H9 (cell line): ENCODE data around the gene MED17. TPM values are rescaled to one million over a fixed set of nuclear protein-coding genes. Genes with fewer than 3 reads are reported as not detected.

Experiments used
- DNase-seq: peaks from one replicate; pipeline ENCODE4 v3.0.0-alpha.2; 2017
- H2AFZ ChIP-seq: one replicate; pipeline ENCODE4 v1.6.1; 2013; ENCODE audit warnings: mild to moderate bottlenecking, low read length, control low read depth, moderate library complexity
- H2AK5ac ChIP-seq: 2 replicates; pipeline ENCODE4 v1.6.1; 2013; ENCODE audit warnings: low read length, control low read depth, mixed read lengths; ENCODE audit not compliant: insufficient read length
- H2BK120ac ChIP-seq: one replicate; pipeline ENCODE4 v1.6.1; 2013; ENCODE audit warnings: low read depth, mild to moderate bottlenecking, low read length, control low read depth, inconsistent platforms; ENCODE audit not compliant: poor library complexity, severe bottlenecking
- H2BK12ac ChIP-seq: 2 replicates; pipeline ENCODE4 v1.6.1; 2013; ENCODE audit warnings: low read length, control low read depth, mixed read lengths, low read depth; ENCODE audit not compliant: insufficient read length
- H2BK15ac ChIP-seq: 2 replicates; pipeline ENCODE4 v1.6.1; 2013; ENCODE audit warnings: low read depth, low read length, control low read depth
- H2BK20ac ChIP-seq: one replicate; pipeline ENCODE4 v1.6.1; 2013; ENCODE audit warnings: low read depth, mild to moderate bottlenecking, low read length, control low read depth, inconsistent platforms; ENCODE audit not compliant: poor library complexity, severe bottlenecking
- H2BK5ac ChIP-seq: 2 replicates; pipeline ENCODE4 v1.6.1; 2013; ENCODE audit warnings: low read length, control low read depth, mixed read lengths; ENCODE audit not compliant: insufficient read length
- H3K14ac ChIP-seq: 2 replicates; pipeline ENCODE4 v1.6.1; 2013; ENCODE audit warnings: low read length, control low read depth; ENCODE audit not compliant: insufficient read depth
- H3K18ac ChIP-seq: 2 replicates; pipeline ENCODE4 v1.6.1; 2013; ENCODE audit warnings: low read depth, mild to moderate bottlenecking, mixed read lengths, low read length, control low read depth; ENCODE audit not compliant: insufficient read length
- H3K23ac ChIP-seq: 2 replicates; pipeline ENCODE4 v1.6.1; 2013; ENCODE audit warnings: low read length, control low read depth, mixed read lengths, low read depth; ENCODE audit not compliant: insufficient read length
- H3K23me2 ChIP-seq: 2 replicates; pipeline ENCODE4 v1.6.1; 2013; ENCODE audit warnings: low read depth, mild to moderate bottlenecking, mixed read lengths, low read length, control low read depth; ENCODE audit not compliant: insufficient read length, poor library complexity, severe bottlenecking
- H3K27ac ChIP-seq: 2 replicates; pipeline ENCODE4 v1.5.1; 2013; ENCODE audit warnings: low read length, control low read depth, mixed read lengths, low read depth; ENCODE audit not compliant: insufficient read length
- H3K27me3 ChIP-seq: 2 replicates; pipeline ENCODE4 v1.6.1; 2013; ENCODE audit warnings: low read length, control low read depth, inconsistent platforms; ENCODE audit not compliant: insufficient read depth
- H3K4ac ChIP-seq: 2 replicates; pipeline ENCODE4 v1.6.1; 2013; ENCODE audit warnings: low read depth, mild to moderate bottlenecking, control low read depth, inconsistent platforms, low read length, moderate library complexity
- H3K4me1 ChIP-seq: 2 replicates; pipeline ENCODE4 v1.6.1; 2013; ENCODE audit warnings: low read length, control low read depth, inconsistent platforms; ENCODE audit not compliant: insufficient read depth
- H3K4me2 ChIP-seq: 2 replicates; pipeline ENCODE4 v1.6.1; 2013; ENCODE audit warnings: low read length, control low read depth, mixed read lengths; ENCODE audit not compliant: insufficient read length, insufficient read depth
- H3K56ac ChIP-seq: 2 replicates; pipeline ENCODE4 v1.6.1; 2013; ENCODE audit warnings: low read depth, mild to moderate bottlenecking, mixed read lengths, low read length, control low read depth; ENCODE audit not compliant: insufficient read length
- H3K79me1 ChIP-seq: 2 replicates; pipeline ENCODE4 v1.6.1; 2013; ENCODE audit warnings: low read depth, mild to moderate bottlenecking, moderate library complexity, low read length, control low read depth, inconsistent platforms; ENCODE audit not compliant: insufficient read depth, poor library complexity, severe bottlenecking
- H3K79me2 ChIP-seq: 2 replicates; pipeline ENCODE4 v1.6.1; 2013; ENCODE audit warnings: low read length, control low read depth, inconsistent platforms; ENCODE audit not compliant: insufficient read depth
- H3K9ac ChIP-seq: 2 replicates; pipeline ENCODE4 v1.6.1; 2013; ENCODE audit warnings: low read length, control low read depth, mixed read lengths; ENCODE audit not compliant: insufficient read length; ENCODE audit errors: extremely low read depth
- H3K9me3 ChIP-seq: one replicate; pipeline ENCODE4 v1.6.1; 2013; ENCODE audit warnings: low read depth, low read length, inconsistent platforms; ENCODE audit not compliant: control insufficient read depth
- H3T11ph ChIP-seq: one replicate; pipeline ENCODE4 v1.6.1; 2013; ENCODE audit warnings: mild to moderate bottlenecking, low read length, control low read depth, inconsistent platforms
- H4K20me1 ChIP-seq: one replicate; pipeline ENCODE4 v1.6.1; 2013; ENCODE audit not compliant: control insufficient read depth, insufficient read length, insufficient read depth
- H4K5ac ChIP-seq: 2 replicates; pipeline ENCODE4 v1.6.1; 2013; ENCODE audit warnings: low read depth, mild to moderate bottlenecking, mixed read lengths, low read length, control low read depth; ENCODE audit not compliant: insufficient read length
- H4K8ac ChIP-seq: replicated peaks from 2 replicates; pipeline ENCODE4 v1.6.1; 2013; ENCODE audit warnings: low read length, control low read depth, mixed read lengths, low read depth; ENCODE audit not compliant: insufficient read length
- H4K91ac ChIP-seq: 2 replicates; pipeline ENCODE4 v1.6.1; 2013; ENCODE audit warnings: low read depth, mild to moderate bottlenecking, moderate library complexity, mixed read lengths, low read length, control low read depth; ENCODE audit not compliant: insufficient read length
- H3K27ac Mint-ChIP-seq, 3 experiments: 2 replicates in 2 of 3; 3 replicates in 1 of 3; pipeline ENCODE4 v1.8.0; 2020 to 2021; ENCODE audit warnings: mixed read lengths in 3 of 3, mild to moderate bottlenecking in 1 of 3, moderate library complexity in 1 of 3
- H3K27me3 Mint-ChIP-seq: 2 replicates; pipeline ENCODE4 v1.8.0; 2021; ENCODE audit warnings: low read depth, mild to moderate bottlenecking, moderate library complexity, mixed read lengths
- H3K36me3 Mint-ChIP-seq, 3 experiments: 2 replicates in 2 of 3; 3 replicates in 1 of 3; pipeline ENCODE4 v1.8.0; 2020 to 2021; ENCODE audit warnings: low read depth in 3 of 3, mixed read lengths in 3 of 3; ENCODE audit not compliant: insufficient read depth in 1 of 3
- H3K4me1 Mint-ChIP-seq, 2 experiments: 2 replicates each; pipeline ENCODE4 v1.8.0; 2020; ENCODE audit warnings: mixed read lengths in 2 of 2
- H3K4me3 Mint-ChIP-seq, 2 experiments: 2 replicates in 1 of 2; 3 replicates in 1 of 2; pipeline ENCODE4 v1.8.0; 2020 to 2021; ENCODE audit warnings: mild to moderate bottlenecking in 2 of 2, mixed read lengths in 2 of 2, moderate library complexity in 1 of 2
- H3K9me3 Mint-ChIP-seq, 2 experiments: 2 replicates in 1 of 2; 3 replicates in 1 of 2; pipeline ENCODE4 v1.8.0; 2020; ENCODE audit warnings: mild to moderate bottlenecking in 2 of 2, mixed read lengths in 2 of 2, moderate library complexity in 1 of 2
- CTCF ChIP-seq: fragments of 200-600 bp; sonication (generic); conservative IDR thresholded peaks from 3 replicates; pipeline ENCODE4 v1.8.0; 2021; ENCODE audit warnings: antibody characterized with exemption, mild to moderate bottlenecking
- WGBS: extraction: QIAGEN DNeasy Blood & Tissue Kit; methylation state at CpG from one replicate; pipeline ENCODE4 v1.1.7; 2013; ENCODE audit warnings: missing lambda C conversion rate, low lambda C conversion rate, mixed read lengths; ENCODE audit not compliant: insufficient read length; ENCODE audit errors: extremely low coverage; 5-methylcytosine and 5-hydroxymethylcytosine counted together
- total RNA-seq: library from RNA; stranded (reverse); gene quantifications from 2 replicates; pipeline ENCODE4 v1.2.1, GENCODE V29; 2021

Gene MED17
- total RNA-seq, 1 experiment from 2014 or later = 43.3 TPM

GRCh38 chr11:93765551-93765950 is 18.5 kb upstream of the MED17 start:
- Histone ChIP-seq H4K8ac (no peak overlapping the region), H4K5ac (no peak overlapping the region), H3K9ac (no peak overlapping the region), H3K9me3 (no peaks in the 10 kb centered on the region), H3K18ac (no peak overlapping the region), H3K79me2 (no peaks in the 10 kb centered on the region), H3K4me2 (no peak overlapping the region), H3K4me1 (no peaks in the 10 kb centered on the region), H2BK20ac (no peak overlapping the region), H3K23ac (no peak overlapping the region), H3T11ph (no peak overlapping the region), H4K91ac (no peak overlapping the region), H4K20me1 (no peaks in the 10 kb centered on the region), H2BK120ac (no peak overlapping the region), H3K14ac (no peak overlapping the region), H3K56ac (no peak overlapping the region), H2BK5ac (no peak overlapping the region), H2BK12ac (no peak overlapping the region), H2BK15ac (no peak overlapping the region), H3K27ac (no peak overlapping the region), H3K27me3 (no peaks in the 10 kb centered on the region), H3K79me1 (no peaks in the 10 kb centered on the region), H2AFZ (no peak overlapping the region), H3K4ac (no peak overlapping the region), H2AK5ac (no peak overlapping the region), H3K23me2 (no peaks in the 10 kb centered on the region)
- DNase-seq = no peak
- no peak for TF ChIP-seq CTCF
- peaks cover 0 to 2% of the 10 kb centered on the region in 2 experiments; a peak in 2 of 5 replicates for H3K9me3 Mint-ChIP-seq
- no peaks in the 10 kb centered on the region; the same call in 1 of the 2 replicates for H3K27me3 Mint-ChIP-seq
- peaks cover 4 to 23% (median 11%) of the 10 kb centered on the region in 3 experiments; a peak in 6 of 7 replicates for H3K36me3 Mint-ChIP-seq
- WGBS = no CpG with 5 or more reads among the region's 2 CpGs
- no peaks in the 10 kb centered on the region; a peak in 1 of 4 replicates for H3K4me1 Mint-ChIP-seq
- H3K27ac Mint-ChIP-seq = no peak overlapping the region; a peak in 1 of 7 replicates
- H3K4me3 Mint-ChIP-seq = no peak overlapping the region
